Activated naive CD4-positive, alpha-beta T cell treated with anti-CD3 and anti-CD28 coated beads for 36 hours (primary cell): ENCODE results near the gene RETN. TPM values are rescaled to one million over a fixed set of nuclear protein-coding genes. Genes with fewer than 3 reads are reported as not detected.

Experiments used
- CTCF ChIA-PET: fragments of 350-600 bp; sonication (Branson Sonifier 250); formaldehyde crosslinking; loops from one replicate; lab custom pipeline; 2021; ENCODE audit warnings: antibody characterized with exemption; lab: Charles Lee
- DNase-seq: peaks from one replicate; pipeline ENCODE4 v3.0.0-alpha.2; 2020
- H3K27ac Mint-ChIP-seq: one replicate; pipeline ENCODE4 v1.8.0; 2021; ENCODE audit warnings: mild to moderate bottlenecking, mixed read lengths
- H3K27me3 Mint-ChIP-seq: one replicate; pipeline ENCODE4 v1.8.0; 2021; ENCODE audit warnings: low read depth, mixed read lengths
- H3K36me3 Mint-ChIP-seq: one replicate; pipeline ENCODE4 v1.8.0; 2021; ENCODE audit warnings: low read depth, mixed read lengths
- H3K4me1 Mint-ChIP-seq: one replicate; pipeline ENCODE4 v1.8.0; 2021; ENCODE audit warnings: low read depth, mixed read lengths
- H3K4me3 Mint-ChIP-seq: one replicate; pipeline ENCODE4 v1.8.0; 2021; ENCODE audit warnings: mild to moderate bottlenecking, moderate library complexity, mixed read lengths
- H3K9me3 Mint-ChIP-seq: one replicate; pipeline ENCODE4 v1.8.0; 2021; ENCODE audit warnings: mixed read lengths
- intact Hi-C: fragments of 100-400 bp; cut with micrococcal nuclease; formaldehyde crosslinking; loops from one replicate; pipeline ENCODE4 v1.15.1; 2023
- total RNA-seq, 2 experiments: library from RNA; stranded (reverse); gene quantifications; one replicate each; pipeline ENCODE4 v1.2.3, GENCODE V29; 2021

RETN gene
- total RNA-seq, 2 experiments from 2014 or later, result not detected

GRCh38 chr19:7680606-7681339 is 11.9 kb downstream of the RETN start, which contains the start of gene TRAPPC5:
TRAPPC5 (plus strand) TSS chr19:7680833; CDS start chr19:7682254, 1,421 bp downstream.
- intact Hi-C loops, result loop anchor here (1.0 to 2.0 kb wide), 8 partner anchors 22 to 578 kb away; partner anchors contain the start of genes PET100, SNAPC2 and XAB2
- Mint-ChIP-seq H3K27me3 (peaks cover 15% of the 10 kb centered on the region), H3K9me3 (no peaks in the 10 kb centered on the region), H3K27ac (peak within 1 kb of the TSS; percentile 88), H3K4me1 (peaks cover 48% of the 10 kb centered on the region), H3K4me3 (peak within 1 kb of the TSS; percentile 92), H3K36me3 (peaks cover 10% of the 10 kb centered on the region)
- CTCF ChIA-PET, result interaction anchor here (0.6 to 4.0 kb wide), 47 partner anchors 10 to 612 kb away, joined by 3 to 52 read pairs (median 4); partner anchors contain the start of genes ARHGEF18, CD209, PET100 and RETN
- DNase-seq, result peak; percentile 86

GRCh38 chr19:7681340-7682174 is 12.7 kb downstream of the RETN start:
- Mint-ChIP-seq H3K36me3 (peaks cover 10% of the 10 kb centered on the region), H3K4me3 (peak overlapping the region; percentile 92), H3K9me3 (no peaks in the 10 kb centered on the region), H3K27me3 (peaks cover 12% of the 10 kb centered on the region), H3K27ac (peak overlapping the region; percentile 88), H3K4me1 (peaks cover 41% of the 10 kb centered on the region)
- peak; percentile 96 for DNase-seq
- intact Hi-C loops, result loop anchor here (1.0 to 2.0 kb wide), 5 partner anchors 24 to 579 kb away; partner anchors contain the start of gene SNAPC2
- CTCF ChIA-PET, result interaction anchor here (0.6 to 4.0 kb wide), 44 partner anchors 11 to 612 kb away, joined by 3 to 52 read pairs (median 4); partner anchors contain the start of genes ARHGEF18, CD209, PET100 and RETN

- Mint-ChIP-seq H3K36me3 (peaks cover 10% of the 10 kb centered on the region), H3K4me3 (peak overlapping the region; percentile 92), H3K27ac (peak overlapping the region; percentile 88), H3K27me3 (peaks cover 6% of the 10 kb centered on the region), H3K9me3 (no peaks in the 10 kb centered on the region), H3K4me1 (peaks cover 34% of the 10 kb centered on the region)
- CTCF ChIA-PET, result interaction anchor here (4.0 kb wide), 1 partner anchor 117 kb away, joined by 52 read pairs; no protein-coding TSS in a partner anchor
- DNase-seq, result no peak
- intact Hi-C loops, result no loop called here
Observed at GRCh38 chr19:7682175-7682855, 13.5 kb downstream of the RETN start.

- H3K4me3 Mint-ChIP-seq, result no peak overlapping the region
- CTCF ChIA-PET, result interaction anchor here (0.8 to 3.0 kb wide), 2 partner anchors 114 to 116 kb away, joined by 3 to 10 read pairs; no protein-coding TSS in a partner anchor
- H3K36me3 Mint-ChIP-seq, result peaks cover 10% of the 10 kb centered on the region
- H3K4me1 Mint-ChIP-seq, result peaks cover 9% of the 10 kb centered on the region
- no peak overlapping the region for H3K27ac Mint-ChIP-seq
- intact Hi-C loops, result no loop called here
- DNase-seq, result no peak
- no peaks in the 10 kb centered on the region for H3K27me3 Mint-ChIP-seq
- H3K9me3 Mint-ChIP-seq, result no peaks in the 10 kb centered on the region
Observed at GRCh38 chr19:7685546-7686445, 16.9 kb downstream of the RETN start.

GRCh38 chr19:7687177-7687576 is 18.3 kb downstream of the RETN start:
- Mint-ChIP-seq H3K4me3 (no peak overlapping the region), H3K27ac (no peak overlapping the region), H3K27me3 (no peaks in the 10 kb centered on the region), H3K36me3 (peaks cover 8% of the 10 kb centered on the region), H3K9me3 (no peaks in the 10 kb centered on the region), H3K4me1 (peaks cover 5% of the 10 kb centered on the region)
- DNase-seq, result no peak
- intact Hi-C loops, result no loop called here
- CTCF ChIA-PET, result no interaction called here

- Mint-ChIP-seq H3K36me3 (no peaks in the 10 kb centered on the region), H3K27me3 (no peaks in the 10 kb centered on the region), H3K4me3 (no peak overlapping the region), H3K9me3 (no peaks in the 10 kb centered on the region), H3K4me1 (peaks cover 2% of the 10 kb centered on the region), H3K27ac (no peak overlapping the region)
- intact Hi-C loops, result no loop called here
- CTCF ChIA-PET, result no interaction called here
- DNase-seq, result no peak
Observed at GRCh38 chr19:7689165-7689564, 20.3 kb downstream of the RETN start.

GRCh38 chr19:7690779-7691258 is 22.0 kb downstream of the RETN start:
- H3K4me1 Mint-ChIP-seq, result peaks cover 2% of the 10 kb centered on the region
- no peak overlapping the region for H3K27ac Mint-ChIP-seq
- no peaks in the 10 kb centered on the region for H3K36me3 Mint-ChIP-seq
- H3K4me3 Mint-ChIP-seq, result no peak overlapping the region
- no peaks in the 10 kb centered on the region for H3K9me3 Mint-ChIP-seq
- H3K27me3 Mint-ChIP-seq, result no peaks in the 10 kb centered on the region
- intact Hi-C loops, result no loop called here
- CTCF ChIA-PET, result interaction anchor here (0.6 kb wide), 1 partner anchor 50 kb away, joined by 3 read pairs; no protein-coding TSS in a partner anchor
- no peak for DNase-seq

GRCh38 chr19:7691497-7691896 is 22.6 kb downstream of the RETN start:
- Mint-ChIP-seq H3K36me3 (no peaks in the 10 kb centered on the region), H3K27ac (no peak overlapping the region), H3K27me3 (no peaks in the 10 kb centered on the region), H3K4me3 (no peak overlapping the region), H3K4me1 (peaks cover 2% of the 10 kb centered on the region), H3K9me3 (no peaks in the 10 kb centered on the region)
- no peak for DNase-seq
- intact Hi-C loops, result no loop called here
- CTCF ChIA-PET, result interaction anchor here (0.6 kb wide), 1 partner anchor 50 kb away, joined by 3 read pairs; no protein-coding TSS in a partner anchor

GRCh38 chr19:7692417-7693088 is 23.7 kb downstream of the RETN start:
- Mint-ChIP-seq H3K36me3 (no peaks in the 10 kb centered on the region), H3K4me3 (no peak overlapping the region), H3K27ac (no peak overlapping the region), H3K4me1 (peaks cover 2% of the 10 kb centered on the region), H3K9me3 (no peaks in the 10 kb centered on the region), H3K27me3 (no peaks in the 10 kb centered on the region)
- intact Hi-C loops, result no loop called here
- no peak for DNase-seq
- CTCF ChIA-PET, result no interaction called here

GRCh38 chr19:7694499-7694898 is 25.6 kb downstream of the RETN start:
- Mint-ChIP-seq H3K36me3 (no peaks in the 10 kb centered on the region), H3K4me1 (peaks cover 17% of the 10 kb centered on the region), H3K4me3 (no peak overlapping the region), H3K27me3 (peaks cover 8% of the 10 kb centered on the region), H3K27ac (no peak overlapping the region), H3K9me3 (no peaks in the 10 kb centered on the region)
- intact Hi-C loops, result no loop called here
- CTCF ChIA-PET, result no interaction called here
- DNase-seq, result no peak
